Hematopoietic multipotent progenitor cell treated with erythropoietin and hydrocortisone succinate and interleukin-3 and kit ligand, for 15 days (in vitro differentiated cells): Measurements from ENCODE around the gene ARSB.

Experiments
- DNase-seq: peaks from one replicate; pipeline ENCODE4 v3.0.0-alpha.2; 2015; ENCODE audit warnings: low spot score

The ARSB gene

DNA sequence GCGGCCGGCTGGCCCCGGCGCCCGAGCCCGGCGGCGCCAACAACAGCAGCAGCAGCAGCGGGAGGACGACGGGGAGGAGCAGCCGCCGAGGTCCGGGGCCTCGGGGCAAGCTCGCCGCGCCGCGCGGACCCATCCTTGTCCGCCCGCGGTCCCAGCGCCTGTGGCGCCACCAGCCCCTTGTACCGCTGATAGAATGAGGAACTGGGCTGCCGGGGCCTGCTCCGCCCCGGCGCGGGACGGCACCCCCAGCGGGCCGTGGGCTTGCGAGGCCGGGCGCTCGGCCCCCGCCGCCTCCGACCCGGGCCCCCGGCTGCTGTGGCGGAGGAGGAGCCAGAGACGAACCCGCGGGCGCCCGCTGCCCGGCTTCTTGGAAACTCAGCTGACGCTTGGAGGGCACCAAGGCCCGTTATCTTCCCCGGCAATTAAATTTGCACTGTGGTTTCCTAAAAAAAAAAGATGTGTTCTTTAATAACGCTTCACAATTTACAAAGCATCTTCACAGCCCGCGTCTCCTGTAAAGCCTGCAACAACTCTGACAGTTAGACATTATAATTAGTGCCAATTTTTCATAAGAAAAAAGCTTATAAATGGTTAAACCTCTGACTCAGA, at the start of gene ARSB:
ARSB (minus strand) TSS at position 195 of the 609 bp plus-strand sequence; CDS start at position 133, 62 bp downstream.
- peak; percentile 61 for DNase-seq

DNA sequence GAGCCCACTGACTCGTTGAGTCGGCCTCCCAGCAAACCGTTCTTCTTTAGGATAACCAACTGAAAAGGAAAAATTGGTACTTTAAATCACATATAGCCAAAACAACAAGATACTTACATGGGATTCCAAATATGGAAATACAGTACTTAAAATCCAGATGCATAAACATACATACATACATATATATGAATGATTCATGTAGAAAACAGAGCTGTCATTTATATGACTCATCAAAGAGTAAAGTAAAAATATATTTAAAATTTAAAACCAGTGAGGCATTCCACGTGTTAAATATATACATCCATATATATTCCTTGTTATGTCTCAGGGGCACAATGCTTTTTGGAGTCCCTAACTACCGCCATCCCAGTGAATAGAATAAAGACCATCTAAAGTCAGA, 47.7 kb upstream of the ARSB start:
- DNase-seq: no peak

DNA sequence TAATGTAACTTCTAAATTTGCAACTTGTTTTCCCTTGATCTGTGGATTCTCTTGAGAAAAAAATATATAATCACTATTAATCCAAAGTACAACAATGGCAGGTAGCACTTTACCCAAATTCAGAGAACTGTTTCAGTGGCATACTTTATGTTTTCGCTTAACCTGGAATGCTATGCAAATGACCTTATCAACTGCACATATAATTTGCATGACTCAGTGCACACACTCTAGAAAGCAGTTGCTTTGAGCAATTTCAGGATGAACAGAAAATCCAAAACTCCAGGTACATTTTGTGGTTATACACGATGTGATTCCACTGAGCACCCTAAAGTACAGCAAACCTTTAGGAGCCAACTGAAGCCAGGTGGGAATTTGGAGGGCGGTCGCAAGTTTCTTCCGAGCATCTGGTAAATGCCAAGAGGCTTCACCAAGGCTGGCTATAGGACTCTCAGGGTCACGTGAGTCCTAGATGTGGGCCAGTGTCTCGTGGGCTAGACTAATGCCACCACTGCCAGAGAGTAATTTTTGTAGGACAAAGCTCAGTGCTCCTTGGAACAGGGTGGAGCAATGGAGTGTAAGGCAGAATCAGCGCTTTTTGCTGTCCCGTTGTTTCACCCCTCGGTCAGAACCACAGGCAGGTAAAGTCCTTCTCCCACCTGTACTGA, 47.1 kb upstream of the ARSB start:
- DNase-seq: no peak

- no peak for DNase-seq
These were observed 46.4 kb upstream of the ARSB start for GRCh38 chr5:79031485-79031867.

- no peak for DNase-seq
These were observed 45.8 kb upstream of the ARSB start for GRCh38 chr5:79030663-79031484.

GRCh38 chr5:79025054-79025472, 40.0 kb upstream of the ARSB start:
- DNase-seq: peak; percentile 57

DNA sequence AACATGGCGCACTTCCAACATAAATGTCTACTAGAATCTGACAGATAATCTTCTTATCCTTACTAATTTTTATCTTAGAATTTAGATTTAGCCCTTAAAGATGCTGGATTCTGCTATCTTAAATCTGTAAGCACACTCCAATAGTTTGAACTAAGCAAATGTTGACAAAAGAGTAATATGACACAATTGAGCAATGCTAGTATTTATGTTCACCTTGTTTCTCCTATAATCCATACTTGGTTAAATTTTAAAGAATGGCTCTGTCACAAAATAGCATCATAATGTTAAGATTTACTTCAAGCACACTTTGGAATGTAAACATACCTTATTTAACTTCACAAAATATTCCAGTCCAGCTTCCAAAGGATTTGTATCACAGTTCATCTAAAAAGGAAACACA, 38.8 kb upstream of the ARSB start:
- no peak for DNase-seq

GRCh38 chr5:79023348-79023747, 38.2 kb upstream of the ARSB start:
- no peak for DNase-seq

GRCh38 chr5:79022771-79023170, 37.7 kb upstream of the ARSB start:
- no peak for DNase-seq

GRCh38 chr5:79021753-79022152, 36.6 kb upstream of the ARSB start:
- no peak for DNase-seq

DNA sequence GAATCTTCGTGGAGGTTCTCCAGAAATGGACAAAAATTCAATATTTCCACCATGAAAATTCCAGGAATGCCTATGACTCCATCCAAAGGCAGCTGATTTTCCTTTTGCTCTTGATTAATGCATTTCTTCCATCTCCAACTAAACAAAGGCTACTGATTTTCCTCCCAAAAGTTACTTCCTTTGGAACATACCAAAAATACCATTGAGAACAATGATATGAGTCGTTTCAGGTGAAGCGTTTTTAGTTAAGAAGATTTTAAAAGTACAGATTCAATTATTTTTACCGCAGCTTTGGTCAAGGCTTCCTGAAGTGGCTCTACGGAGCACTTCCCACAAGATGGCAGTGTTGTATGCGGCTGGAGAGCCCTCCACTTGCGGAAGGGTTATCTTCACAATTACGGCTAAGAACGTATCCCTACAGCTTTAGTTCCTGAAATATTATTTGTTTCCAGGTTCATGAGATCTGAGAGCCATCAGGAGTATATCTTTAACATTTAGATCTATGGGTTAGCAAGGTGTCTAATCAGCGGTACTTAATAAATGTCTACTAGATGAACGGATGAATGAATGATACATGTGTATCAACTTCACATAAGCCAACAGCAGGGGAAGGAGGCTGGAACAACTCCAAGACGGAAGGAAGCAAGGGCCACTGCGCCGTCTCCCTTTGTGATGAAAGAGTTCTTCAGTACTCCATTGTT, 35.9 kb upstream of the ARSB start:
- DNase-seq: peak; percentile 37

DNA sequence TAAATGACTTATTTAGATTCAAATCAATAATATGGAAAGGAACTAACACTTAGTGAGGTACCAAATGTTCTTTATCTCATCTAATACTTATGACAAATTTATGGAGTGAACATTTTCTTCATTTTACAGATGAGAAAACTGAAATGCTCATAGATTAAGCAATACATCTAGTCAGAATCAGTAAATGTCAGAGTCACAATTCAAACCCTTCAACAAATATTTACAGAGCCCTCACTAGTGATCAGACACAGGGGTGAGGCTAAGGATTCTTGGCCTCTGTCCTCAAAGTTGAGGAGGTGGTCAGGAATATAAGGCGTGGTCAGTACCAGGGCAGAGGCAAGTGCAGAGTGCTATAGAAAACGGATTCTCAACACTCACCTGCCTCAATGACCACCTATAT, 29.5 kb upstream of the ARSB start:
- DNase-seq: no peak

- no peak for DNase-seq
These were observed 26.8 kb upstream of the ARSB start for GRCh38 chr5:79011869-79012268.

- no peak for DNase-seq
These were observed 26.2 kb upstream of the ARSB start for GRCh38 chr5:79011219-79011836.

DNA sequence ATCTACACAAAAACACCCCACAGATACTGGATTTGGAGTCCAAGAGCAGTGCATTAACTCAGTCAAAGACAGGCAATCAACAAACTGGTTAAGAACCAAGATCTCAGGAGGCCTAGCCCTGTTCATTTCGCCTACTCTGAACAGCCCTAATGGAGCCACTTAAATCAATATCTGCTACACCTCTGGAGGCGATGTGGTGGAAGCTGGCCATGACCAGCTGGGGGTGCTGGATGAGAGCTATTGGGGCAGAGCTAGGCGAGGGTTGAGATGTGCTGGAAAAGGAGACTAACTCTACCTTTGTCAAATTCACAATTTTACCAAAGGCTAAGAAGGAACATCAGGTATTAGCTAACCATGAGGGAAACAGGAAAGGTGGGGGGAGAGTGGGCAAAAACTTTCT, 23.3 kb upstream of the ARSB start:
- DNase-seq: no peak

- DNase-seq: no peak
These were observed 22.8 kb upstream of the ARSB start for GRCh38 chr5:79007872-79008271.

DNA sequence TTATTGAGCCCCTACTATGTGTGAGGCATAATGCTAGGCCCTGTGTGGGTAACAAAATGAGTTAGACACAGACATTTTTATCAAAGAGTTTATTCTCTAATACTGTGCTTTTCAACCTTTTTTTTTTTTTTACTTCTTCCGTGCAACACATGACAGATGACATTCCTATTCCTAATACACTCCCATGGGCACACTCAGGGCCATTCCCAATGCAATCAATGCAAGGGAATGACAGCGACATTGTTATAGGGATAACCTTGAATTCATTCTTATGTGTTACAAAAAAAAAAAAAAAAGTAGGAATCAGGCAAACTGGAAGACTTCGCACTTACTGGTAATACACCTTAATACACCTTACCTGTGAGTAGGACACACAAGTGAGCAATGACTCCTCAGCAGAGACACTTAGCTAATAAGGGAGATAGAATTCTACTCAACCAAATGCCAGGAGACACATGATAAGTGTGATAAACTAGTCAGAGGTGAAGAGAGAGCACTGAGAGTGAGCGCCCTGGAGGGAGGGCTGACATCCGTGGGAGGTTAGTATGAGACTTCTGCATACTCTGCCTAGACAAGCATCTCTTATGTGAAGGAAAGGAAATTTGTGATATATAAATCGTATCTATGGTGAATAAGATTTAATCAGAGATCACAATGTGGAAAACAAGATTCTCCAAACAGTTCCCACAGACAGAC, 21.0 kb upstream of the ARSB start:
- no peak for DNase-seq

DNA sequence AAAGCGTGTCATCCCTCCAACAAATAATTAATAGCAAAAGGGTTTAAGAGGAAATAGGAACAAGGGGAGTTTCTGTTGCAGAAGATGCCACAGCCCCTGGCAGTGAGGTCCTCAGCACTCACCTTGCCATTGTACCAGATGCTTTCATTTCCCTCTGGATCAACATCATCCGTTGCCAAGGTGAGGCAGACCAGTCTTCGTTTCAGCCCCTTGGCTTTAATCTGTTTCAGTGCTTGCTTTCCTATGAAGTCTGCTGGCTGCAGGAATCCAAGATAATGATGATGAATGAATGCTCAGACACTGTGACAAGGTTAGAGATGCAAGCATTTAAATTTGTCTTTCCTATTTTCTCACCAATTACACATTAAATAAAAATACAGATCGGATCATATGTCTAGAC, 20.0 kb upstream of the ARSB start:
- DNase-seq: no peak

DNA sequence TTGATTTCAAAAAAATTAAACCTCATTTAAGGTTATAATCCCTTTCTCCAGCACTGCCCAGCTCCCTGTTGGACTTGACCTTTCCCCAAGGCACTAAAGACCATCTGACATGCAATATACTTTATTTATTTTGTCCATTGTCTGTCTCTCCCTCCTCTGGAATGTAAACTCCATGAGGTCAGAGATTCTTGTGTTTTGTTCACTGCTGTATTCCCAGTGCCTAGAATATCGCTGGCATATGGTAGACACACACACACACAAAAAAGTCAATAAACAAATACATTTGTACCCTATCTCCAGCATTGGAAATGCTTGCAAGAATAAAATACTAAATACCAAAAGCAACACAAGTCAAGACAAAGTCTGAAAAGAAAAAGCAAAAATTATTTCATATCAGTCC, 17.3 kb upstream of the ARSB start:
- DNase-seq: no peak

GRCh38 chr5:79001471-79001870, 16.4 kb upstream of the ARSB start:
- no peak for DNase-seq

DNA sequence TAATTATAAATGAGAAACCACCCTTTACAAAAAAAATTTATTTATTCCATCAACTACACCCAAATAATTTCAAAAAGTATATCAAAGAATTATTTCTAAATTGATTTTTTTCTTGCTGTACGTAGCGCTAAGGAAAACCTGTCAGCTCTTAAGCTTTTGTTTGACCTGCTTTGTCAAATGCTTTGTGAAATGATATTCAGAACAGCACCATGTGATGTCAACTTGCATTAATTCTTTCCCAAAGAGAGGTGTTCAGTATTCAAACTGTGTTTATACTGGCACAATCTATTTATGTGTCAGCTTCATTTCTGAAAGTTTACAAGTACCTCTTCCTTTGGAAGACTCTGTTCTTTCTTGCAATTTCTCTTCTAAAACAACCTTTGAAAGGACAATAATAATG, 12.0 kb upstream of the ARSB start:
- no peak for DNase-seq
